Raji (cell line): ENCODE results near the gene PLAC1.

Source experiments
- POLR2A ChIP-seq: IDR thresholded peaks from 2 replicates; pipeline ENCODE4 v1.6.1; 2011; ENCODE audit warnings: low read depth, low read length, control low read depth; ENCODE audit not compliant: insufficient read depth

Gene PLAC1

GRCh38 chrX:134580907-134581306 lies 77.4 kb downstream of the PLAC1 start:
- no peak for TF ChIP-seq POLR2A

DNA sequence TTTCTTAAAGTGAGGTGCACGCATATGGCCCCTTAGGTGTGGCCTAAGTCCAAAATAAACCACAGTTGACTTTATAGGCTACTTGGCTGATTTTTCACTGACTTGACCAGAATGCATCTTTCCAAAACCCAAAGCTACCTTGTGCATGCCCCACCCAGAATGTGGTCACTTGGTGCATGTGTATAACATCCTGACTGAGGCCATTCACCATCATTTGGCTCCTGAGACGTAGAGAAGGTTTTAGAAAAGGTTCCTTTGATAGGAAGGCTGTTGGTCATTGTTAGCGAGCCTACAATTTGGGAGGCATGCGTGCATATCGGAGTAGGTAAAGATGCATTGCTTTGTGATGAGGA lies 84.6 kb downstream of the PLAC1 start:
- TF ChIP-seq POLR2A, result no peak

DNA sequence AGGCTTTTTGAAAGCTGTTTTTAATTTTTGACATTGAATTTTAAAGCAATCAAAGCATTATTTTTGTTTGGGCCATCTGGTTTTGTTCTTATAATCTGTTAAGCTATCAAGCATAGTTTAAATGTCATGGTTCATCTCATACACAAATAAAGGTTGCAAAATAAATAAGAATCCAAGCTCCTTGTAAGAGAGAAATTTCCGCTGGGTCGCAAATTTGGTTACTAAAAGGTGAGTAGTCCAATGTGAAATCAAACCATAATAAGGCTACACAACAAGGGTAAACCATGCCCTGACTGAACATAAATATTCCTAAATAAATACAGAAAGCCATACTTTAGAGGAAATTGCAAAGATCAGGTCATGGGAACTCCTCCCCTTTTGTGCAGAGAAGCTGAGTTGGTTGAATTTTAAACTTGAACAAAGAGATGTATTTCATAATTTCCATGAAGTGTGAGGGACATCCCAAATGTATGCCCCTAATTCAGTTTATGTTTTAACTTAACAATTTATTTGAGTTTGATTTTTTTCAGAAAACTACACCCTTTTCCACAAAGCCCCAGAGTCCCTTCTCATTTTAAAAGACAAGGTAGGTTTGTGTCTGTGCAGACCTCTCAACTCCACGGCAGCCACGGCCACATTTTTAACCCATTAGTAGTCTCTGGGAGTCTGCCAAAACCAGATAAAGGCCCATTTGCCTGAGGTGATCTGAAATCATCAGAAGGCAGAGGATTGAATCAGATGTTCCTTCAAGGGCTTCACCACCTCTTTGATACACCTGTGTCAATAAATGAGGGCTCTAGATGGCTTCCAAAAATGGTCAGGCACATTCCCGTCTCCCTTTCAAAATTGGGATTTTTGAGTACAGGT lies 85.2 kb downstream of the PLAC1 start:
- TF ChIP-seq POLR2A, result no peak

DNA sequence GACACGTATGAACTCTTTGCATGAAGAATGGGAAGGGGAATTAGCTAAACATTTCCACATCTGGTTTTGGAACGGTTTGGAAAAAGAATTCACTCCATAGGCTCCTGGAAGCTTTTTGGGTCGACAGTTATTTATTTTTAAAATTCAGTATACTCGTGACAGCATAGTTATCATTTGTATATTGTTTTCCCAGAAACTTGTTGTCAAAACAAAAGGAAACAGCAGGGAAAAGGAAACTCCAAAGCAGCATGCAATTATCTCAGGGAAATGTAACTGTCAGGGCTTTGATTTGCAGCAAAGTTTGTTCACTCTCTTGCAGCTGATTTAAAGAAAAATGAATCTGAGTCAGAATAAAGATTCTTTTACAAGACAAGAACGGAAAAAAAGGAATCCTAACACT lies 86.5 kb downstream of the PLAC1 start:
- TF ChIP-seq POLR2A, result no peak

DNA sequence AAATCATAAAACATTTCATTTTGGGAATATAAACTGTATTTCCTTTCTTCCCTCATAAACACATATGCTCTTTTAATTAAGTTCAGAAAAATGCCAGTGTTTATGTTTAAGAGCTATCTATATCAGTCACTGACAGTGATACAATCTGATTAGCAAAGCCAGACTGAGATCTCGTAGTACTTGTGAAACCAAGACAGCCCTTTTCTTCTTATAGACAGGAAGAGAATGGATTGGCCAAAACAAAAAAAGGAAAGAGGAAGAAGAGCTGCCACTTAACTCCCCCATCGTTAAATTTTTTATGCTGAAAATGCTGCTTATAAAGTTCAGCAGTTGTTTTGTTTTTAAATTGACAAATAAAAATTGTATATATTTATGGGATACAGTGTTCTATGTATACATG lies 87.4 kb downstream of the PLAC1 start:
- TF ChIP-seq POLR2A, result no peak

DNA sequence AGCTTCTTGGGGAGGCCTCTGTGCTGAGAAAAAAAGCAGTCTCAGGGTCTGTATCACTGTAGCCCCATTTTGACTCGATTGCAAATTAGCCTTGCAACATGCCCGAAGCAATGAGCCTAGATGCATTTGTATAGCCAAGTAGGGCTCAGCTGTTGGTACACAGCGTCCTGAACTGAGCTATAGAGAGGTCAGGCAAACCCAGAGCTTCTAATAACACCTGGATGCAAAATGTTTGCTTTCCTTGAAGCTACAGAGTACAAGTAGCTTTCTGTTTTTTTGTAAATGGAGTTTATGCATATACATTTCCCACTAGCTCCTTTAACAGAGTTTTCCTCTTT lies 87.8 kb downstream of the PLAC1 start:
- no peak for TF ChIP-seq POLR2A

- TF ChIP-seq POLR2A, result no peak
Observed at GRCh38 chrX:134569306-134569705, 89.0 kb downstream of the PLAC1 start.

GRCh38 chrX:134568285-134569016 lies 89.8 kb downstream of the PLAC1 start:
- TF ChIP-seq POLR2A, result no peak

GRCh38 chrX:134566506-134566905 lies 91.8 kb downstream of the PLAC1 start:
- no peak for TF ChIP-seq POLR2A

GRCh38 chrX:134562002-134562401 lies 96.3 kb downstream of the PLAC1 start:
- TF ChIP-seq POLR2A, result no peak

DNA sequence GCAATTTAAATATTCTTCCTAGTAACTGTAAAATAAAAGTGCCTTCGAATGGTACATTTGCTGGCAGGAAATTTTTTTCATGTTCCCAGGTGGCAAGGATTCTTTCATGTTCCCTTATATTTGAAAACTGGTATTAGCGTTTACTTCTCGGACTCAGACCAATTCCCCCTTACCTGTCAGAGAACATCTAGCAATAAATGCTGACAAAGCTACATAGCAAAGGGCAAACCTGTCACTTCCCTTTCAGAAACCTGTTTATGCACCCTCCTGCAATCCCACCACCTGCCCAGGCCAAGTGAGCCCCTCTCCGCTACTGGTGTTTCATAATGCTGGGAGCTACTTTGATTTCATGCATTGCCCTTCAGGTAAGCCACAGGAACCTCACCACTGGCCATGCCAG lies 100.1 kb downstream of the PLAC1 start:
- no peak for TF ChIP-seq POLR2A

DNA sequence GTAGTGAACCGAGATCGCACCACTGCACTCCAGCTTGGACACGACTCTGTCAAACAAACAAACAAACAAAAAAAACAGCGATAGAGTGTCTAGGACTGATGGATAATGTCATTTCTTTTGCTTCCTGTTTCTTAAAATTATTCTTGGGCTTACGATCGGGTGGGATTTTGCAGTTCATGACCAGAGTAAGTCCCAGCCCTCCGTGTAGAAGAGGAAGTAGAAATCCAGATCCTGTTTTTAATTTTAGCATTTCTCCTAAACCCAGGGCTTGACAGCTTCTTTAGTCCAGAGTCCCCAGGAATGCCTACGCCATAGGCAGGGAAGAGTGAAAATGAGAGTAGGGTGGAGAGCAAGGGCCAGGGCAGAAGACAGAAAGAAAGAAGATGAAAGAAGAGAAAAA lies 104.0 kb downstream of the PLAC1 start:
- TF ChIP-seq POLR2A, result no peak

GRCh38 chrX:134552351-134552750 lies 105.9 kb downstream of the PLAC1 start:
- no peak for TF ChIP-seq POLR2A

DNA sequence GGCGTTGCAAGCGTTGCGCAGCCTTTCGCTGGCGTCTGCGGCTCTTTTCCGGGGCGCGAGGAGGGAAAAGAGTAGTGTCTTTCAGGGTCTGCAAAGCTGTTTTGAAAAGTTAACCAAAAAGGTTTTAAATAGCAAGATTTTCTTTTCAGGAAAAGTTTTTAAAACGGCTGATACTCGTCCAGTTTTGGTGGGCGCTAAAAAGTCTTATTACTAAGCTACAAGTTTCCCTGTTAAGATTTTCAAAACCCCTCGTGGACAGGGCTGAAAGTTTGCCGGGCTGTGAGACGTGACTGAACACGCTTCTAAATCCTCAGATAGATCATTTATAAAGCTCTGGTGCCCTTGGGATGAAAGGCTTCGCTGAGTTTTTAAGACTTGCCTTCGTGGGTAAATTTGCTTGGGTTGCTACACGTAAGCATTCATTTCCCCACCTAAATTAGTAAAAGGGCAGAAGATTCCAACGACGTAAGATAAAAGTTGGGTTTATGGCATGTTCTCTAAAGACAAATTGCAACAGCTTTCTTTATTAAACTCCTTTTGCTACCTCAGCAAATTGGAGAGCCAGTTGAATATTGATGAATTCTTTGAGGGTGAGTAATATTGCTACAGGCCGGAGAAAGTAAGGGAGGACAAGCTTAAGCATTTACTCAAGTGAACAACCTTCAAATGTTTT lies 106.8 kb downstream of the PLAC1 start:
- TF ChIP-seq POLR2A, result no peak

DNA sequence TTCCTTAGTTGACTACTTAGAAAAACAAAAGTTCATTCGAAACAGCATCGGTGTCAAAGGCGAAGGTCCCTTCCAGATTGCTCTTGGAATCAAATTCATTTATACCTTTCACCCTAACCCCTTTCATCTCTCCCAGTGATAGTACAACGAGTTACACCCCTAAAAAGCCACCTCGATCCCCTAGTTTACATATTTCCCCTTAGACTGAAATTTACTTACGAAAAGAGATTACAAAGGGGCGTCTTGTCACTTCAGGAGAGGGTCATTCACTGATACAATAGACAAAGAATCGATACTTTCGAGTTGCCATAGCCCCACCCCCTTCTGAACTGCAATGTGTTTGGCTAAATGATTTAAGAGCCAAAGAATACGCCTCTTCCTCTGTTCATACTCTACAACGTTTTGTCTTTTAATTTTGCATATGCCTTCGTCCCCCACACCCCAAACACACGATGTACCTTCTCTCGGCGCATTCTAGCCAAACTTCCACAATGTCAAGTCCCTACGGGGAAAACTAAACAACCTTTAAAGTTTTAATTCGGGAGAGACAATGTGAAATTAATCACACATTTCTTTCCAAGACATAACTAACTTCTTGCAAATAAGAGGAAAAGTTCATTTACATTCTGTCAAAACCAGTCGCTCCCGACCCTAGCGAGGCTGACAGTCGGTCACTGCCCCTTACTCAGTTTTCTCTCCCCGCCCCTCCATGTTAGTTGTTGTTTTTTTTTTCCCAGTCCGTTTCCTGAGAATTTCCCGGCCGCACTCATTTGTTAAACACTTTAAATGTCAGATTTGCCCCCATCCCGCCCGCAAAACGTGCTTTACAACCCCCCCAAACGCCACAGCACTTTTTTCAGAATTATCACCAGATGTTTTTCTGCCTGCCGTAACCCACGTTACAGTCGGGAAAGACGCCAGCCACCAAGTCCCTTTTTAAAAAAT lies 109.7 kb downstream of the PLAC1 start:
- no peak for TF ChIP-seq POLR2A
